HepG2 (cell line): ENCODE results near the gene NUFIP2. TPM values are rescaled to one million over a fixed set of nuclear protein-coding genes. Genes with fewer than 3 reads are reported as not detected.

ENCODE experiments used
- GATAD1 ChIP-seq: IDR thresholded peaks from 2 replicates; pipeline ENCODE4 v1.6.1; 2016; ENCODE audit warnings: missing genetic modification reagents, missing compliant biosample characterization
- GTF2F1 ChIP-seq: fragments of 150-350 bp; IDR thresholded peaks from 2 replicates; pipeline ENCODE4 v1.6.1; 2014; ENCODE audit warnings: low read length
- KAT8 ChIP-seq: IDR thresholded peaks from 2 replicates; pipeline ENCODE4 v1.6.1; 2016; ENCODE audit warnings: missing genetic modification reagents, missing compliant biosample characterization
- KDM6A ChIP-seq: IDR thresholded peaks from 2 replicates; pipeline ENCODE4 v1.6.1; 2016; ENCODE audit warnings: low read depth
- KLF12 ChIP-seq: sonication (generic); formaldehyde crosslinking; IDR thresholded peaks from 2 replicates; pipeline ENCODE4 v1.4.0; 2020; ENCODE audit warnings: missing genetic modification reagents, borderline replicate concordance
- NRL ChIP-seq: sonication (generic); formaldehyde crosslinking; IDR thresholded peaks from 2 replicates; pipeline ENCODE4 v1.5.0; 2020; ENCODE audit warnings: missing genetic modification reagents, mild to moderate bottlenecking, moderate library complexity, borderline replicate concordance
- SRSF4 ChIP-seq: fragments of 200-400 bp; formaldehyde crosslinking; IDR thresholded peaks from one replicate; pipeline ENCODE4 v1.6.1; 2018; ENCODE audit warnings: mild to moderate bottlenecking, low read depth, low read length, moderate library complexity; ENCODE audit not compliant: poor library complexity, severe bottlenecking
- TEAD3 ChIP-seq: optimal IDR thresholded peaks from 2 replicates; pipeline ENCODE3; 2016; ENCODE audit warnings: borderline replicate concordance
- TOPORS ChIP-seq: sonication (generic); formaldehyde crosslinking; IDR thresholded peaks from 2 replicates; pipeline ENCODE4 v1.8.0; 2023; ENCODE audit warnings: mild to moderate bottlenecking, missing genetic modification reagents
- ZFYVE20 ChIP-seq: sonication (generic); formaldehyde crosslinking; IDR thresholded peaks from 2 replicates; pipeline ENCODE4 v1.8.0; 2023; ENCODE audit warnings: low read depth, mild to moderate bottlenecking, moderate library complexity, missing genetic modification reagents, borderline replicate concordance
- ZNF343 ChIP-seq: sonication (generic); formaldehyde crosslinking; IDR thresholded peaks from 2 replicates; pipeline ENCODE4 v1.4.0; 2020; ENCODE audit warnings: mild to moderate bottlenecking, missing genetic modification reagents
- ZNF614 ChIP-seq: IDR thresholded peaks from 2 replicates; pipeline ENCODE4 v1.6.1; 2018; ENCODE audit warnings: missing biosample characterization, missing genetic modification reagents, inconsistent platforms, borderline replicate concordance
- ZNF709 ChIP-seq: sonication (generic); formaldehyde crosslinking; IDR thresholded peaks from 2 replicates; pipeline ENCODE4 v1.5.0; 2020; ENCODE audit warnings: mild to moderate bottlenecking, missing genetic modification reagents
- ZNF773 ChIP-seq: sonication (generic); formaldehyde crosslinking; IDR thresholded peaks from 2 replicates; pipeline ENCODE4 v1.4.0; 2020; ENCODE audit warnings: missing genetic modification reagents, borderline replicate concordance
- ZNF781 ChIP-seq: sonication (generic); formaldehyde crosslinking; IDR thresholded peaks from 2 replicates; pipeline ENCODE4 v1.5.1; 2020; ENCODE audit warnings: borderline replicate concordance, mild to moderate bottlenecking, missing genetic modification reagents; ENCODE audit errors: not compliant biosample characterization
- ZNF841 ChIP-seq: sonication (generic); formaldehyde crosslinking; IDR thresholded peaks from 2 replicates; pipeline ENCODE4 v1.8.1; 2023; ENCODE audit warnings: missing genetic modification reagents, borderline replicate concordance
- polyA plus RNA-seq, 8 experiments: library from polyadenylated mRNA; depleted of rRNA in 3 of 8; stranded (reverse) in 7 of 8; unstranded in 1 of 8; fragments of >200 nt; fragmentation: Illumina TruSeq in 4 of 8; extraction: Trizol in 4 of 8; gene quantifications; 2 replicates each; pipeline versions ENCODE4 v1.2.1 to v1.2.3, GENCODE V29; 2011 to 2016; ENCODE audit warnings: low read depth in 4 of 8, missing spikeins in 1 of 8, mixed read lengths in 1 of 8; ENCODE audit not compliant: insufficient read depth in 1 of 8
- total RNA-seq, 5 experiments: library from RNA; depleted of rRNA; stranded (reverse); fragments of >200 nt; fragmentation: Illumina TruSeq; extraction: Trizol; gene quantifications; 2 replicates each; pipeline ENCODE4 v1.2.3, GENCODE V29; 2016; ENCODE audit warnings: low read depth in 1 of 5
- TF ChIP-seq, protein P1 (sequence below): sonication (generic); formaldehyde crosslinking; IDR thresholded peaks from 2 replicates; pipeline ENCODE4 v1.4.0; 2020; ENCODE audit warnings: missing genetic modification reagents
- TF ChIP-seq, protein P2 (sequence below): sonication (generic); formaldehyde crosslinking; IDR thresholded peaks from 2 replicates; pipeline ENCODE4 v1.8.1; 2023; ENCODE audit warnings: mild to moderate bottlenecking, moderate library complexity, missing genetic modification reagents
- TF ChIP-seq, protein P3 (sequence below): sonication (generic); formaldehyde crosslinking; IDR thresholded peaks from 2 replicates; pipeline ENCODE4 v1.8.0; 2022; ENCODE audit warnings: mild to moderate bottlenecking, missing genetic modification reagents, moderate library complexity
- TF ChIP-seq, protein P4 (sequence below): sonication (generic); formaldehyde crosslinking; IDR thresholded peaks from 2 replicates; pipeline ENCODE4 v1.5.1; 2020; ENCODE audit warnings: mild to moderate bottlenecking, moderate library complexity, missing genetic modification reagents
- TF ChIP-seq, protein P5 (sequence below): sonication (generic); formaldehyde crosslinking; IDR thresholded peaks from 2 replicates; pipeline ENCODE4 v1.4.0; 2020; ENCODE audit warnings: missing genetic modification reagents

The NUFIP2 gene
- total and polyA plus RNA-seq, 2 of the 13 experiments (the other 11 are each of a cell fraction or from before 2014, with no cell fraction given), result 10.3 to 30.8 TPM

DNA sequence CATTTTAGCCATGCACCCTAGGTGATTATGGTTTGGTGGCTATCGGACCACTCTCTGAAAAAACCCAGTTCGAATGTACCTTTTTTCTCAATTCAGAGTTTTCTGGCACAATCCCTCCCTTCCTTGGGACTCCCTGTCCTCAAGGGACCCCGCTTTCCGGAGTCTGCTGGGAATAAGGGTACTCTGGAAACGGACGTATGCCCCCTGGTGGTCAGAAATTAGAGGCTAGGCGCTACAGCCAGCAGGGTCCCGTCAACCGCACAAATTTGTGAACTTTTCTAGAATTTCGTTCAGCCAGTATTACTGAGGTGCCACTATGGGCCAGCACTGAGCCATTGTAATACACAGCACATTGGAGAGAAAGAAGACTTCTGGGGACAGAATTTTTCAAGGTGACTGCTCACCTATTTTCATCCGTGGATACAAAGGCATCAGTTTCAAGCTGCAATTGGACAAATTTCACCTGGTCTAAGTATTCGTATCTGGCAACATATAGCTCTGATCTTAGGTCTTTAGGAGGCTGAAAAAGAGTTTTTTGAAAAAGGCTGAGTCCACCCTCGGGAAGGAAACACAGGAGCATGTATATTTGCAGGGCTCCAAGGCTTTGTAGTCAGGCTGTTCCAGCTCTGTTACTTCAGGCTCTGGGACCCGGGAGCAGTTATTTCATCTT, 74.4 kb downstream of the NUFIP2 start (continued):
- TF ChIP-seq, protein P1, sequence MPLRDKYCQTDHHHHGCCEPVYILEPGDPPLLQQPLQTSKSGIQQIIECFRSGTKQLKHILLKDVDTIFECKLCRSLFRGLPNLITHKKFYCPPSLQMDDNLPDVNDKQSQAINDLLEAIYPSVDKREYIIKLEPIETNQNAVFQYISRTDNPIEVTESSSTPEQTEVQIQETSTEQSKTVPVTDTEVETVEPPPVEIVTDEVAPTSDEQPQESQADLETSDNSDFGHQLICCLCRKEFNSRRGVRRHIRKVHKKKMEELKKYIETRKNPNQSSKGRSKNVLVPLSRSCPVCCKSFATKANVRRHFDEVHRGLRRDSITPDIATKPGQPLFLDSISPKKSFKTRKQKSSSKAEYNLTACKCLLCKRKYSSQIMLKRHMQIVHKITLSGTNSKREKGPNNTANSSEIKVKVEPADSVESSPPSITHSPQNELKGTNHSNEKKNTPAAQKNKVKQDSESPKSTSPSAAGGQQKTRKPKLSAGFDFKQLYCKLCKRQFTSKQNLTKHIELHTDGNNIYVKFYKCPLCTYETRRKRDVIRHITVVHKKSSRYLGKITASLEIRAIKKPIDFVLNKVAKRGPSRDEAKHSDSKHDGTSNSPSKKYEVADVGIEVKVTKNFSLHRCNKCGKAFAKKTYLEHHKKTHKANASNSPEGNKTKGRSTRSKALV (CRISPR knock-in tag), result peak; percentile 53; the same call in 1 of the 2 replicates
- TF ChIP-seq GATAD1 (CRISPR knock-in tag) (no peak), ZFYVE20 (CRISPR knock-in tag) (no peak), NRL (CRISPR knock-in tag) (no peak), GTF2F1 (no peak), ZNF841 (CRISPR knock-in tag) (no peak), SRSF4 (no peak), TEAD3 (CRISPR knock-in tag) (peak; percentile 52), KAT8 (CRISPR knock-in tag) (0 out of 2 replicates have a peak, but pooled peaks have one; percentile 13), KLF12 (CRISPR knock-in tag) (no peak), ZNF709 (CRISPR knock-in tag) (no peak), ZNF343 (CRISPR knock-in tag) (no peak), TOPORS (CRISPR knock-in tag) (no peak), KDM6A (CRISPR knock-in tag) (no peak), ZNF773 (no peak), ZNF614 (CRISPR knock-in tag) (peak; percentile 40; the same call in 1 of the 2 replicates), ZNF781 (CRISPR knock-in tag) (no peak)
- TF ChIP-seq, protein P2, sequence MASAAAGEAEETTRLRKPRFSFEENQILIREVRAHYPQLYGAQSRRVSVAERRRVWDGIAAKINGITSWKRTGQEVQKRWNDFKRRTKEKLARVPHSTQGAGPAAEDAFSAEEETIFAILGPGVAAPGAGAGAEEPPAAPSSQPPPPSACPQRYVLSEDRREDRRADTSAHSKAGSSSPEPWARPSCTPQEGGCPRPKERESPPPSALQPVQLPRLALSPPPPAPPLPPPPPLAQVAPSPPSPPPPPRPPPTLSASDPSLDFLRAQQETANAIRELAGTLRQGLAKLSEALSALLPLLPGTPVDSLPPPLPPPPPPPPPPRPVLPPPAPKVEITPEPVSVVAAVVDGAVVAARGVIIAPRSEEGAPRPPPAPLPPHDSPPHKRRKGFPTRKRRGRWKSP (CRISPR knock-in tag), result 0 out of 2 replicates have a peak, but pooled peaks have one; percentile 42
- TF ChIP-seq, protein P3, sequence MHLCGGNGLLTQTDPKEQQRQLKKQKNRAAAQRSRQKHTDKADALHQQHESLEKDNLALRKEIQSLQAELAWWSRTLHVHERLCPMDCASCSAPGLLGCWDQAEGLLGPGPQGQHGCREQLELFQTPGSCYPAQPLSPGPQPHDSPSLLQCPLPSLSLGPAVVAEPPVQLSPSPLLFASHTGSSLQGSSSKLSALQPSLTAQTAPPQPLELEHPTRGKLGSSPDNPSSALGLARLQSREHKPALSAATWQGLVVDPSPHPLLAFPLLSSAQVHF (CRISPR knock-in tag), result no peak
- TF ChIP-seq, protein P4, sequence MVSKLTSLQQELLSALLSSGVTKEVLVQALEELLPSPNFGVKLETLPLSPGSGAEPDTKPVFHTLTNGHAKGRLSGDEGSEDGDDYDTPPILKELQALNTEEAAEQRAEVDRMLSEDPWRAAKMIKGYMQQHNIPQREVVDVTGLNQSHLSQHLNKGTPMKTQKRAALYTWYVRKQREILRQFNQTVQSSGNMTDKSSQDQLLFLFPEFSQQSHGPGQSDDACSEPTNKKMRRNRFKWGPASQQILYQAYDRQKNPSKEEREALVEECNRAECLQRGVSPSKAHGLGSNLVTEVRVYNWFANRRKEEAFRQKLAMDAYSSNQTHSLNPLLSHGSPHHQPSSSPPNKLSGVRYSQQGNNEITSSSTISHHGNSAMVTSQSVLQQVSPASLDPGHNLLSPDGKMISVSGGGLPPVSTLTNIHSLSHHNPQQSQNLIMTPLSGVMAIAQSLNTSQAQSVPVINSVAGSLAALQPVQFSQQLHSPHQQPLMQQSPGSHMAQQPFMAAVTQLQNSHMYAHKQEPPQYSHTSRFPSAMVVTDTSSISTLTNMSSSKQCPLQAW (CRISPR knock-in tag), result peak; percentile 64; the same call in 1 of the 2 replicates
- TF ChIP-seq, protein P5, sequence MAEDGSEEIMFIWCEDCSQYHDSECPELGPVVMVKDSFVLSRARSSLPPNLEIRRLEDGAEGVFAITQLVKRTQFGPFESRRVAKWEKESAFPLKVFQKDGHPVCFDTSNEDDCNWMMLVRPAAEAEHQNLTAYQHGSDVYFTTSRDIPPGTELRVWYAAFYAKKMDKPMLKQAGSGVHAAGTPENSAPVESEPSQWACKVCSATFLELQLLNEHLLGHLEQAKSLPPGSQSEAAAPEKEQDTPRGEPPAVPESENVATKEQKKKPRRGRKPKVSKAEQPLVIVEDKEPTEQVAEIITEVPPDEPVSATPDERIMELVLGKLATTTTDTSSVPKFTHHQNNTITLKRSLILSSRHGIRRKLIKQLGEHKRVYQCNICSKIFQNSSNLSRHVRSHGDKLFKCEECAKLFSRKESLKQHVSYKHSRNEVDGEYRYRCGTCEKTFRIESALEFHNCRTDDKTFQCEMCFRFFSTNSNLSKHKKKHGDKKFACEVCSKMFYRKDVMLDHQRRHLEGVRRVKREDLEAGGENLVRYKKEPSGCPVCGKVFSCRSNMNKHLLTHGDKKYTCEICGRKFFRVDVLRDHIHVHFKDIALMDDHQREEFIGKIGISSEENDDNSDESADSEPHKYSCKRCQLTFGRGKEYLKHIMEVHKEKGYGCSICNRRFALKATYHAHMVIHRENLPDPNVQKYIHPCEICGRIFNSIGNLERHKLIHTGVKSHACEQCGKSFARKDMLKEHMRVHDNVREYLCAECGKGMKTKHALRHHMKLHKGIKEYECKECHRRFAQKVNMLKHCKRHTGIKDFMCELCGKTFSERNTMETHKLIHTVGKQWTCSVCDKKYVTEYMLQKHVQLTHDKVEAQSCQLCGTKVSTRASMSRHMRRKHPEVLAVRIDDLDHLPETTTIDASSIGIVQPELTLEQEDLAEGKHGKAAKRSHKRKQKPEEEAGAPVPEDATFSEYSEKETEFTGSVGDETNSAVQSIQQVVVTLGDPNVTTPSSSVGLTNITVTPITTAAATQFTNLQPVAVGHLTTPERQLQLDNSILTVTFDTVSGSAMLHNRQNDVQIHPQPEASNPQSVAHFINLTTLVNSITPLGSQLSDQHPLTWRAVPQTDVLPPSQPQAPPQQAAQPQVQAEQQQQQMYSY (CRISPR knock-in tag), result no peak
